ENCODE results near the gene FBXO5. TPM values are rescaled to one million over a fixed set of nuclear protein-coding genes. Genes with fewer than 3 reads are reported as not detected.

Gene FBXO5
- polyA plus RNA-seq, 1 of the 3 experiments (the other 2 are of a cell fraction) = 12.5 TPM

DNA sequence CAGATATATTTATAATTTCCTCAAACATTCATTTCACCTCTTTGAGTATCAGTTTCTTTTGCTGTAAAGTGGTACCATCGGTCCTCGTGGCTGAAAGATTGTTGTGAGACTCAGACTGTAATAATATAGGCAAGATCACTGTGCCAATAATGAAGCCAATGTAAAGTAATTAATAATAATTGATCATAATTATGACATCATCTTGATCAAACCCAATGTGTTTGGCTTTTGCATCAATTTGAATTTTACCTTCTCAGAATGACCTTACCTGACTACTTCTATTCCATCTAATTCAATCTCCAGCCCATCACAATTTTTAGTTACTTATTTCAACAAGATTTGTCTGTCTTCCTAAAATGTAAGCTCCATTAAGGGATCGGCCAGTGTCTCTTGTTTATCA, 35.5 kb upstream of the FBXO5 start:
- Histone ChIP-seq H3F3A (replicated peaks; ENCODE audit: insufficient read depth) (peaks cover 4% of the 10 kb centered on the region), H2AFZ (ENCODE audit: low read depth) (no peak overlapping the region), H3K4me3 (ENCODE audit: low read depth in 2 of 2, low read length in 1 of 2) (no peak overlapping the region), H3K27ac (ENCODE audit: low read depth in 2 of 2, low read length in 1 of 2) (no peak overlapping the region), H3K79me2 (ENCODE audit: insufficient read depth) (no peaks in the 10 kb centered on the region), H3K27me3 (ENCODE audit: insufficient read depth) (no peaks in the 10 kb centered on the region), H3K36me3 (replicated peaks in 1 of 2; ENCODE audit: control insufficient read depth in 1 of 2, insufficient read depth in 2 of 2, low read length in 1 of 2) (peaks cover 0 to 8% of the 10 kb centered on the region in 2 experiments), H3K9me3 (no peaks in the 10 kb centered on the region), H3K9me2 (no peaks in the 10 kb centered on the region), H3K4me1 (ENCODE audit: control insufficient read depth in 1 of 2, insufficient read depth in 2 of 2, low read depth in 1 of 2, low read length in 1 of 2) (no peaks in the 10 kb centered on the region), H3K9ac (no peak overlapping the region), H3K4me2 (no peak overlapping the region), H4K20me1 (ENCODE audit: insufficient read depth) (no peaks in the 10 kb centered on the region)
- DNase-seq = no peak
- 93% methylated on average over 3 of the region's 3 CpGs for whole genome bisulfite sequencing (ENCODE audit: low lambda C conversion rate)
- CTCF ChIA-PET = interaction anchor here (1.7 kb wide), 1 partner anchor 64 kb away, joined by 9 read pairs; no protein-coding TSS in a partner anchor
- POLR2A ChIA-PET = no interaction called here
- TF ChIP-seq TAF1 (IDR thresholded peaks at IDR 0.05; ENCODE audit: borderline replicate concordance, low read depth, low read length) = no peak
- TF ChIP-seq RFX5 (IDR thresholded peaks at IDR 0.05; ENCODE audit: low read length) = no peak
- TF ChIP-seq RXRA (IDR thresholded peaks at IDR 0.05; ENCODE audit: borderline replicate concordance, low read depth) = no peak
- TF ChIP-seq, protein P1, sequence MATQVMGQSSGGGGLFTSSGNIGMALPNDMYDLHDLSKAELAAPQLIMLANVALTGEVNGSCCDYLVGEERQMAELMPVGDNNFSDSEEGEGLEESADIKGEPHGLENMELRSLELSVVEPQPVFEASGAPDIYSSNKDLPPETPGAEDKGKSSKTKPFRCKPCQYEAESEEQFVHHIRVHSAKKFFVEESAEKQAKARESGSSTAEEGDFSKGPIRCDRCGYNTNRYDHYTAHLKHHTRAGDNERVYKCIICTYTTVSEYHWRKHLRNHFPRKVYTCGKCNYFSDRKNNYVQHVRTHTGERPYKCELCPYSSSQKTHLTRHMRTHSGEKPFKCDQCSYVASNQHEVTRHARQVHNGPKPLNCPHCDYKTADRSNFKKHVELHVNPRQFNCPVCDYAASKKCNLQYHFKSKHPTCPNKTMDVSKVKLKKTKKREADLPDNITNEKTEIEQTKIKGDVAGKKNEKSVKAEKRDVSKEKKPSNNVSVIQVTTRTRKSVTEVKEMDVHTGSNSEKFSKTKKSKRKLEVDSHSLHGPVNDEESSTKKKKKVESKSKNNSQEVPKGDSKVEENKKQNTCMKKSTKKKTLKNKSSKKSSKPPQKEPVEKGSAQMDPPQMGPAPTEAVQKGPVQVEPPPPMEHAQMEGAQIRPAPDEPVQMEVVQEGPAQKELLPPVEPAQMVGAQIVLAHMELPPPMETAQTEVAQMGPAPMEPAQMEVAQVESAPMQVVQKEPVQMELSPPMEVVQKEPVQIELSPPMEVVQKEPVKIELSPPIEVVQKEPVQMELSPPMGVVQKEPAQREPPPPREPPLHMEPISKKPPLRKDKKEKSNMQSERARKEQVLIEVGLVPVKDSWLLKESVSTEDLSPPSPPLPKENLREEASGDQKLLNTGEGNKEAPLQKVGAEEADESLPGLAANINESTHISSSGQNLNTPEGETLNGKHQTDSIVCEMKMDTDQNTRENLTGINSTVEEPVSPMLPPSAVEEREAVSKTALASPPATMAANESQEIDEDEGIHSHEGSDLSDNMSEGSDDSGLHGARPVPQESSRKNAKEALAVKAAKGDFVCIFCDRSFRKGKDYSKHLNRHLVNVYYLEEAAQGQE (IDR thresholded peaks at IDR 0.05; ENCODE audit: low read depth, low read length) = no peak
- no peak for TF ChIP-seq EP300 (IDR thresholded peaks at IDR 0.05; ENCODE audit: borderline replicate concordance in 1 of 2, low read depth in 1 of 2, low read length in 1 of 2)
- no peak for TF ChIP-seq YY1 (IDR thresholded peaks at IDR 0.05; ENCODE audit: low read depth)
- no peak for TF ChIP-seq JUND (IDR thresholded peaks at IDR 0.05)
- TF ChIP-seq, protein P2, sequence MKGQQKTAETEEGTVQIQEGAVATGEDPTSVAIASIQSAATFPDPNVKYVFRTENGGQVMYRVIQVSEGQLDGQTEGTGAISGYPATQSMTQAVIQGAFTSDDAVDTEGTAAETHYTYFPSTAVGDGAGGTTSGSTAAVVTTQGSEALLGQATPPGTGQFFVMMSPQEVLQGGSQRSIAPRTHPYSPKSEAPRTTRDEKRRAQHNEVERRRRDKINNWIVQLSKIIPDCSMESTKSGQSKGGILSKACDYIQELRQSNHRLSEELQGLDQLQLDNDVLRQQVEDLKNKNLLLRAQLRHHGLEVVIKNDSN (IDR thresholded peaks at IDR 0.05; ENCODE audit: borderline replicate concordance, low read depth) = no peak
- TF ChIP-seq GATA2 (CRISPR knock-in tag; IDR thresholded peaks at IDR 0.05) = no peak
- TF ChIP-seq GABPA (IDR thresholded peaks at IDR 0.05; ENCODE audit: low read depth) = no peak
- TF ChIP-seq, protein P3, sequence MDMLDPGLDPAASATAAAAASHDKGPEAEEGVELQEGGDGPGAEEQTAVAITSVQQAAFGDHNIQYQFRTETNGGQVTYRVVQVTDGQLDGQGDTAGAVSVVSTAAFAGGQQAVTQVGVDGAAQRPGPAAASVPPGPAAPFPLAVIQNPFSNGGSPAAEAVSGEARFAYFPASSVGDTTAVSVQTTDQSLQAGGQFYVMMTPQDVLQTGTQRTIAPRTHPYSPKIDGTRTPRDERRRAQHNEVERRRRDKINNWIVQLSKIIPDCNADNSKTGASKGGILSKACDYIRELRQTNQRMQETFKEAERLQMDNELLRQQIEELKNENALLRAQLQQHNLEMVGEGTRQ (IDR thresholded peaks at IDR 0.05; ENCODE audit: borderline replicate concordance, low read depth, low read length) = no peak
- TF ChIP-seq EZH2phosphoT487 (IDR thresholded peaks at IDR 0.05; ENCODE audit: borderline replicate concordance, low read depth) = no peak
- TF ChIP-seq ELF1 (IDR thresholded peaks at IDR 0.05) = no peak
- no peak for TF ChIP-seq NRF1 (IDR thresholded peaks at IDR 0.05; ENCODE audit: low read depth, low read length)
- TF ChIP-seq, protein P4, sequence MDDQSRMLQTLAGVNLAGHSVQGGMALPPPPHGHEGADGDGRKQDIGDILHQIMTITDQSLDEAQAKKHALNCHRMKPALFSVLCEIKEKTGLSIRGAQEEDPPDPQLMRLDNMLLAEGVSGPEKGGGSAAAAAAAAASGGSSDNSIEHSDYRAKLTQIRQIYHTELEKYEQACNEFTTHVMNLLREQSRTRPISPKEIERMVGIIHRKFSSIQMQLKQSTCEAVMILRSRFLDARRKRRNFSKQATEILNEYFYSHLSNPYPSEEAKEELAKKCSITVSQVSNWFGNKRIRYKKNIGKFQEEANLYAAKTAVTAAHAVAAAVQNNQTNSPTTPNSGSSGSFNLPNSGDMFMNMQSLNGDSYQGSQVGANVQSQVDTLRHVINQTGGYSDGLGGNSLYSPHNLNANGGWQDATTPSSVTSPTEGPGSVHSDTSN (IDR thresholded peaks at IDR 0.05) = no peak
- no peak for TF ChIP-seq TCF12 (IDR thresholded peaks at IDR 0.05)
- TF ChIP-seq RAD21 (IDR thresholded peaks at IDR 0.05; ENCODE audit: low read length) = no peak
- no peak for TF ChIP-seq SIN3A (IDR thresholded peaks at IDR 0.05; ENCODE audit: borderline replicate concordance, low read depth, low read length)
